Head of caudate nucleus (tissue), 42 donors: Measurements from ENCODE around the gene MNAT1.
"Not testable (repeated sequence)": the region's sequence is repeated elsewhere in the genome, so short reads cannot be mapped to it uniquely, and the experiment has no call there.

Experiments used
- DNase-seq, 42 donors: peaks; one replicate each; pipeline versions ENCODE4 v3.0.0 to v3.0.0-alpha.2; 2020 to 2021; ENCODE audit warnings: mixed read lengths in 7 of 42
- intact Hi-C: fragments of 100-400 bp; cut with DNase I; formaldehyde crosslinking; loops from one replicate; pipeline ENCODE4 v1.15.0; 2022

MNAT1 gene

GRCh38 chr14:60734465-60735242 lies at the start of gene MNAT1:
MNAT1 (plus strand) TSS chr14:60734761; CDS start chr14:60734863, 102 bp downstream.
- intact Hi-C loops = no loop called here
- DNase-seq = peak; percentile 73 to 95 (median 86)

GRCh38 chr14:60686865-60687264 lies 47.7 kb upstream of the MNAT1 start:
- DNase-seq = no peak
- intact Hi-C loops = no loop called here

- intact Hi-C loops = no loop called here
- no peak for DNase-seq
Observed at GRCh38 chr14:60691383-60692113, 43.0 kb upstream of the MNAT1 start.

- DNase-seq = no peak
- intact Hi-C loops = no loop called here
Observed at GRCh38 chr14:60695327-60695726, 39.2 kb upstream of the MNAT1 start.

DNA sequence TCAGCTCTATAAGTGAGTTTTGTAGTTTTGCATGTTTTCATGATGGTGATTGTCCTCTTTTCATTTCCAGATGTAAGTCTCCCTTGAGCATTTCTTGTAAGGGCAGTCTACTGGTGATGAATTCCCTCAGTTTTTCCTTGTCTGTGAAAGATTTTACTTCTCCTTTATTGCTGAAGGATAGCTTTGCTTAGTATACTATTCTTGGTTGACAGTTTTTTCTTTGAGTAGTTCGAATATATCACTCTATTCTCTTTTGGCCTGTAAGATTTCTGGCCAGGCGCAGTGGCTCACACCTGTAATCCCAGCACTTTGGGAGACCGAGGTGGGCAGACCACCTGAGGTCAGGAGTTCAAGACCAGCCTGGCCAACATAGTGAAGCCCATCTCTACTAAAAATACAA lies 34.0 kb upstream of the MNAT1 start:
- intact Hi-C loops = no loop called here

GRCh38 chr14:60705100-60705499 lies 29.5 kb upstream of the MNAT1 start:
- DNase-seq = no peak
- intact Hi-C loops = no loop called here

More for the DNA sequence above, 34.0 kb upstream of the MNAT1 start:
- DNase-seq = no peak

GRCh38 chr14:60707858-60708257 lies 26.7 kb upstream of the MNAT1 start:
- intact Hi-C loops = no loop called here
- no peak for DNase-seq

DNA sequence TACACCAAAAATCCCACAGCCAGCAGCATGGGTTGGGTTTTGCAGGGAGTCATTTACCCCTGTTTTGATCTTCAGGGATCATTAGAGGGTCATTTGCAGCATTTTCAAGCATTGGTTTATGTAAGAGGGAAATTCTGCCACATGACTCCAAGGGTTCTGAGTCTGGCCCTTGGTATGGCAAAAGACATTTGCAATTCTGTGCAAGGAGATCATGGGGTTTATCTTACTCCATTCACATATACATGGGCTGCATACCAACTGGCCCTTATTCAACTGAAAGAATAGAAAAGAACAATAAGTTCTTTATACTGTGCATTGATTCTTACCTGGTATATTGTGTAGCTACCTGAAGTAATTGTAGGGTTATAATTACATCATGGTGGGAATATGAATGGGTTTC lies 24.1 kb upstream of the MNAT1 start:
- intact Hi-C loops = no loop called here
- no peak for DNase-seq

DNA sequence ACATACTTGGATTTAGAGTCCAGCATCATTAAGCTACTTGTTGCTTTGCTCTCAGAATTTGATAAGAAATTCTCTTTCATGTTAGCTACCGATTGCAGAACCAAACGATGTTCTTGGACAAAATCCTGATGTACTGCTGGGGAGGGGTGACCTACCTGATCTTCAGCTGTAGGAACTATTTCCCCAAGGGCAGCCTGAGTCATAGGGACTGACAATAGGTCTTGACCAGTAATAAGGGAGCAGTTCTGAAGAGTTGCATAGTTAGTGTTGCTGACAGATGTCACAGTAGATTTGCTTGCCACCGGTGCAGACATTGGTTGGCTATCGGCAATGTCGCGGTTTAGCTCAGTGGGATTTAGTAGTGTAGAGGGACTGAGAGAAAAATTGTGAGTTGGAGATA lies 21.0 kb upstream of the MNAT1 start:
- DNase-seq = no peak
- intact Hi-C loops = no loop called here

DNA sequence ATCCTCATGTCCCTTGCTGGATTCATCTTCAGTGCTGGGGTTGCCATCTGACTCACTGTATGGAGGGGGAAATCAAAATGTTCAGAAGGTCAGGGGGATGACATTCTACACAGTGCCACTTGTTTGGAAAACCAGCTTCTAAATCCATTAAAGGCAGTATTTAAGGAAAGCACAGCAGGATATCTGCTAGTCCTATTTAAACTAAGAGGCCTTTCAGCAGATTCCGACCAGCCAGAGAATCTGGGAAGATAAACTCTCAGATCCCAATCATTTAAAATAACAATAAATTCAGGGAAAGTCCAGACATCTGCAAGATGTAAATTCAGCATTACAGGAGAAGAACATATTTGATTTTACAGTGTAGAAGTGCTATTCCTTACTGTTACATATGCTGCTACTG lies 14.2 kb upstream of the MNAT1 start:
- no peak for DNase-seq
- intact Hi-C loops = loop anchor here (5.0 kb wide), 1 partner anchor 63 kb away; no protein-coding TSS in a partner anchor

- DNase-seq = no peak
- intact Hi-C loops = loop anchor here (5.0 kb wide), 1 partner anchor 64 kb away; no protein-coding TSS in a partner anchor
Observed at GRCh38 chr14:60720962-60721325, 13.6 kb upstream of the MNAT1 start.

DNA sequence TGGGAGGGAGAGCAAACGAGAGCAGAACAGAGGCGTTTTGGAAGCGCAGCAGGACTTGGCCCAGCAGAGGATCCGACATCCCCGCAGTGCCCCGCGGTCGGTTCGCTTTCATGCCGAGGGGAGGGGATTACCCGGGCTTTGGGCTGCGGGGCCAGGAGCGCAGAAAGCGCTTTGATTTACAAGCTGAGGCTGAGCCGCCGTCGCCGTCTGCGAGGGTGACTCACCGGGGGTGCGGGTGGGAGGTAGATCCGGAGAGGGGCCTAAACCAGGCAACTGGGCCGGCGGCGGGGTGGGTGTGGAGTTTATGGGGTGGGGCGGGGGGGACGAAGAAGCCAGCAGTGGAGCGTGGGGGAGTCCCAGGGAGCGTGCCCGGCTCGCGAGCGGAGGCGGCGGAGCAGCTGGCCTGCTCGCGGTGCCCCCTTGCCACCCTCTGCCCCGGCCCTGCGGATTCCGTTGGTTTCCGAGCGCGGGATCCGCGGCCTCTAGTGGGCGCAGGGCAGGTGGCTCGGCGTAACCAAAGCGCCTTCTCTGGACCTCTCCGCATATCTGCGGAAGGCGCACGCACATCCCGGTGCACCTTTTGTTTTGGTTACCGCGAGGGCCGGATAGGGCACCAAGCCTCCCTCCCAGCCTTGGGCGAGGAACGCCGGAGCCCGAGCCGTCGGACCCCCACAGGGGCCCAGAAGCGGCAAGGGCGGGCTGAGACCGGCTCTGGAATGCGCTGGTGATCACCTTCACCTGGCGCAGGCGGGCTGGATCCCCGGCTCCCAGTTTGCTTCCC lies 13.0 kb upstream of the MNAT1 start:
- intact Hi-C loops = loop anchor here (5.0 kb wide), 1 partner anchor 64 kb away; no protein-coding TSS in a partner anchor
- peak in 29 of 42 donors; percentile 7 to 66 (median 24) for DNase-seq

DNA sequence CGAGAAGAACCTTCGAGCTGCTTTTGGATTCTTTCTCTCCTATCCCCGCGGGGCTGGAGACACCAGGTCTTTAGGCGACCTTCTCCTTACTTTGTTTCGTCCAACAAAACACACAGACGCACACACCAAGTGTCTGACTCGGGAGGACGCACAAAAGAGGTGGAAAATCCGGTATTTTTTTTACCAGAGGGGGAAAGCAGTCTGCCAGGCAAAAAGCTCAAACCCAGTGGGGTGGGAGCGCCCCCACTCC lies 12.5 kb upstream of the MNAT1 start:
- intact Hi-C loops = loop anchor here (5.0 kb wide), 1 partner anchor 65 kb away; no protein-coding TSS in a partner anchor

GRCh38 chr14:60722357-60723115 lies 12.0 kb upstream of the MNAT1 start:
- intact Hi-C loops = loop anchor here (5.0 kb wide), 1 partner anchor 65 kb away; no protein-coding TSS in a partner anchor
- DNase-seq = peak in 4 of 42 donors; percentile 3 to 25 (median 8)

More for the DNA sequence above, 12.5 kb upstream of the MNAT1 start:
- DNase-seq = no peak

DNA sequence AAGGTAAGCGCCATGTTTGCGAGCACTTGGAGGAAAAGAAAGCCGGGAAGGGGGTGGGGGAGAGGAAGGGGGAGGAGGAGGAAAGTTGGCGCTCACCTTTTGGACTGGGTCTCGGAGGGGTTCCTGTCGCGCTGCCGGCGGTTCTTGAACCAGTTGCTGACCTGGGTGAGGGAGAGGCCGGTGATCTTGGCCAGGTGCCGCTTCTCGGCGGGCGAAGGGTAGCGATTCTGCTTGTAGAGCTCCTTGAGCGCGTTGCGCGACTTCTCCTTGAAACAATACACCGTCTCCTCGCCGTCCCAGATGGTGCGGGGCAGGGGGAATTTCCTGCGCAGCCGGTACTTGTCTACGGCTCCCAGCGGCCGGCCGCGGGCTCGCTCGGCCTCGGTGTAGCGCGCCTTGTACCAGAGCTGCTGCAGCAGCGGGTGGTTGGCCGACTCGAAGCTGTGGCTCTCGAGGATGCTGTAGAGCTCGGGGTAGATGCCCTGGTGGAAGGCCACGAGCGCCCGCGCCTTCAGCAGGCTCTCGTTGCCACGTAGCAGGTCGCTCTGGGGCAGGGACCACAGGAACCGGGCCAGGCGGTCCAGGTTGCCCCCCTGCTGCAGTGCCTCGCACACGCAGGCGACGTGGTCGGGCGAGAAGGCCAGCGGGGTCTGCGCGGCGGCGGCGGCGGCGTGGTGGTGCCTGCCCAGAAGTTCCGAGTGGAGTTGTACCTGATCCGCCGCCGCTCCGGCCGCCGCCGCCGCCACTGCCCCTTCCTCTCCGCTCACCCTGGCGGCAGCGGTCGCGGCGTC lies 11.2 kb upstream of the MNAT1 start:
- DNase-seq = peak in 25 of 42 donors; percentile 4 to 51 (median 18)
- intact Hi-C loops = loop anchor here (5.0 kb wide), 1 partner anchor 66 kb away; no protein-coding TSS in a partner anchor

- peak in 34 of 42 donors; percentile 8 to 68 (median 29) for DNase-seq
- intact Hi-C loops = loop anchor here (5.0 kb wide), 1 partner anchor 67 kb away; no protein-coding TSS in a partner anchor
Observed at GRCh38 chr14:60723907-60724618, 10.5 kb upstream of the MNAT1 start, which contains the start of gene SIX4. SIX4 (minus strand) TSS chr14:60724351; CDS start chr14:60724074, 277 bp downstream.

GRCh38 chr14:60731291-60731690 lies 3.3 kb upstream of the MNAT1 start:
- intact Hi-C loops, DNase-seq: not testable (repeated sequence)
